Stomach (tissue), 4 donors: Measurements from ENCODE around the gene FOXD4L6.
"Not testable (repeated sequence)": the region's sequence is repeated elsewhere in the genome, so short reads cannot be mapped to it uniquely, and the experiment has no call there.

Experiments
- EP300 ChIP-seq: sonication (generic); formaldehyde crosslinking; IDR thresholded peaks from one replicate; pipeline ENCODE4 v1.6.1; 2017; ENCODE audit warnings: antibody characterized with exemption
- POLR2A ChIP-seq, 4 donors: fragments of 450-650 bp; IDR thresholded peaks; one replicate each; pipeline ENCODE4 v1.6.1; 2016; ENCODE audit warnings: antibody characterized with exemption in 4 of 4, control low read depth in 2 of 4, mild to moderate bottlenecking in 1 of 4, moderate library complexity in 1 of 4
- TF ChIP-seq, protein P1 (sequence below), 7 experiments: fragments of 450-650 bp in 4 of 7; fragments of 200-600 bp in 3 of 7; sonication (generic) in 3 of 7; IDR thresholded peaks; one replicate each; pipeline ENCODE4 v1.5.1; 2016 to 2019; ENCODE audit warnings: antibody characterized with exemption in 7 of 7, control low read depth in 2 of 7, mild to moderate bottlenecking in 1 of 7

DNA sequence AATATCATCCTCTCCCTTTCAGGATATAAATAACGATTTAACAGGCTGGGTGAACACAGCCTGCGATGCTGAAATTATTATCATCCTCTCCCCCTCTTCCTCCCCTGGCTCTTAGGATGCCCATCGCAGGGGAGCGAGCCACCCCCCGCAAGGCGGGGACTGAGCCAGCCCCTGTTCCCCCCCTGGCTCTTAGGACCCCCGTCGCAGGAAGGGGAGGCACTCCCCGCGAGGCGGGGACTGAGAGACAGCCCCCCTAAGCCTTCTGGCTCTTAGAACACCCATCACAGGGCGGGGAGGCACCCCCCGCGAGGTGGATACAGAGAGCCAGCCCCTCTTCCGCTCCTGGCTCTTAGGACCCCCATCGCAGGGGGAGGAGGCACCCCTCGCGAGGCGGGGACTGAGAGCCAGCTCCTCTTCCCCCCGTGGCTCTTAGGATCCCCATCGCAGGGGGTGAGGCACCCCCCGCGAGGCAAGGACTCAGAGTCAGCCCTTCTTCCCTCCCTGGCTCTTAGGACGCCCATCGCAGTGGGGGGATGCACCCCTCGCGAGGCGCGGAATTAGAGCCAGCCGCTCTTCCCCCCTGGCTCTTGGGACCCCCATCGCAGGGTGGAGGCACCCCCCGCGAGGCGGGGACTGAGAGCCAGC lies 21.9 kb downstream of the FOXD4L6 start:
- TF ChIP-seq, protein P1, sequence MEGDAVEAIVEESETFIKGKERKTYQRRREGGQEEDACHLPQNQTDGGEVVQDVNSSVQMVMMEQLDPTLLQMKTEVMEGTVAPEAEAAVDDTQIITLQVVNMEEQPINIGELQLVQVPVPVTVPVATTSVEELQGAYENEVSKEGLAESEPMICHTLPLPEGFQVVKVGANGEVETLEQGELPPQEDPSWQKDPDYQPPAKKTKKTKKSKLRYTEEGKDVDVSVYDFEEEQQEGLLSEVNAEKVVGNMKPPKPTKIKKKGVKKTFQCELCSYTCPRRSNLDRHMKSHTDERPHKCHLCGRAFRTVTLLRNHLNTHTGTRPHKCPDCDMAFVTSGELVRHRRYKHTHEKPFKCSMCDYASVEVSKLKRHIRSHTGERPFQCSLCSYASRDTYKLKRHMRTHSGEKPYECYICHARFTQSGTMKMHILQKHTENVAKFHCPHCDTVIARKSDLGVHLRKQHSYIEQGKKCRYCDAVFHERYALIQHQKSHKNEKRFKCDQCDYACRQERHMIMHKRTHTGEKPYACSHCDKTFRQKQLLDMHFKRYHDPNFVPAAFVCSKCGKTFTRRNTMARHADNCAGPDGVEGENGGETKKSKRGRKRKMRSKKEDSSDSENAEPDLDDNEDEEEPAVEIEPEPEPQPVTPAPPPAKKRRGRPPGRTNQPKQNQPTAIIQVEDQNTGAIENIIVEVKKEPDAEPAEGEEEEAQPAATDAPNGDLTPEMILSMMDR (IDR thresholded peaks at IDR 0.05): not testable (repeated sequence)
- TF ChIP-seq EP300; POLR2A (IDR thresholded peaks at IDR 0.05): not testable (repeated sequence)
